ENCODE measurements around the gene DPT. TPM values are rescaled to one million over a fixed set of nuclear protein-coding genes. Genes with fewer than 3 reads are reported as not detected.
A peak's percentile ranks its signal among the peaks of the same experiment; 100 is the strongest.

DPT gene
- total RNA-seq, 4 donors from 2014 or later, result 0.34 to 65.8 (median 3.4) TPM

- no peak overlapping the region for H3K4me3 ChIP-seq
- H3K27ac ChIP-seq, result no peak overlapping the region
- peaks cover 0 to 7% (median 3%) of the 10 kb centered on the region in 3 donors for H3K4me1 ChIP-seq
- WGBS, 2 donors, result 77 to 83% methylated on average over 10 of the region's 10 CpGs
- DNase-seq, result no peak
- TF ChIP-seq, protein P1, sequence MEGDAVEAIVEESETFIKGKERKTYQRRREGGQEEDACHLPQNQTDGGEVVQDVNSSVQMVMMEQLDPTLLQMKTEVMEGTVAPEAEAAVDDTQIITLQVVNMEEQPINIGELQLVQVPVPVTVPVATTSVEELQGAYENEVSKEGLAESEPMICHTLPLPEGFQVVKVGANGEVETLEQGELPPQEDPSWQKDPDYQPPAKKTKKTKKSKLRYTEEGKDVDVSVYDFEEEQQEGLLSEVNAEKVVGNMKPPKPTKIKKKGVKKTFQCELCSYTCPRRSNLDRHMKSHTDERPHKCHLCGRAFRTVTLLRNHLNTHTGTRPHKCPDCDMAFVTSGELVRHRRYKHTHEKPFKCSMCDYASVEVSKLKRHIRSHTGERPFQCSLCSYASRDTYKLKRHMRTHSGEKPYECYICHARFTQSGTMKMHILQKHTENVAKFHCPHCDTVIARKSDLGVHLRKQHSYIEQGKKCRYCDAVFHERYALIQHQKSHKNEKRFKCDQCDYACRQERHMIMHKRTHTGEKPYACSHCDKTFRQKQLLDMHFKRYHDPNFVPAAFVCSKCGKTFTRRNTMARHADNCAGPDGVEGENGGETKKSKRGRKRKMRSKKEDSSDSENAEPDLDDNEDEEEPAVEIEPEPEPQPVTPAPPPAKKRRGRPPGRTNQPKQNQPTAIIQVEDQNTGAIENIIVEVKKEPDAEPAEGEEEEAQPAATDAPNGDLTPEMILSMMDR (IDR thresholded peaks at IDR 0.05), result no peak
- TF ChIP-seq POLR2A (IDR thresholded peaks at IDR 0.05), result no peak
- peaks cover 0 to 6% (median 0%) of the 10 kb centered on the region in 4 donors for H3K27me3 ChIP-seq
- no peaks in the 10 kb centered on the region for H3K36me3 ChIP-seq
- H3K9me3 ChIP-seq, result no peaks in the 10 kb centered on the region
- intact Hi-C loops (cut with DNase I), result no loop called here
These were observed 10.8 kb downstream of the DPT start for GRCh38 chr1:168717906-168718891.

DNA sequence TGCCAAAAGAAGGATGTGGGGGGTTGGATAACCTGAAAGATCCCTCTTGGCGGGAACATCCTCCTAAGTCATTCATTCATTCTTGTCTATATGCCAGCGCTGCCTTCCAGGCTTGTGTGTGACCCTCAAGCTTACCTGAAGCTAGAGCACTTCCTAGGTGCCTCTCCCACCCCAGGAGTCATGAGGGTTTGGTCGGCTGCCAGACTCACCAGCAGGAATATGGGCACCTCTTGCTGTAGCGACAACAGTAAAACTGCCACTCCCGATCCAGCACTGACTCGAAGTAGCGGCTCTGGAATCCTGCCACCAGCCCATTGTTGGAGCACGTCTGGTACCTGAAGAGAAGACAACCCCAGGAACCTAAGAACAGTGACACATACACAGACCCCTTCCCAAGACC is 15.0 kb downstream of the DPT start:
- WGBS, 2 donors, result 57 to 67% methylated on average over 6 to 8 of the region's 8 CpGs
- TF ChIP-seq, protein P1 (IDR thresholded peaks at IDR 0.05), result no peak
- TF ChIP-seq POLR2A (IDR thresholded peaks at IDR 0.05), result no peak

DNA sequence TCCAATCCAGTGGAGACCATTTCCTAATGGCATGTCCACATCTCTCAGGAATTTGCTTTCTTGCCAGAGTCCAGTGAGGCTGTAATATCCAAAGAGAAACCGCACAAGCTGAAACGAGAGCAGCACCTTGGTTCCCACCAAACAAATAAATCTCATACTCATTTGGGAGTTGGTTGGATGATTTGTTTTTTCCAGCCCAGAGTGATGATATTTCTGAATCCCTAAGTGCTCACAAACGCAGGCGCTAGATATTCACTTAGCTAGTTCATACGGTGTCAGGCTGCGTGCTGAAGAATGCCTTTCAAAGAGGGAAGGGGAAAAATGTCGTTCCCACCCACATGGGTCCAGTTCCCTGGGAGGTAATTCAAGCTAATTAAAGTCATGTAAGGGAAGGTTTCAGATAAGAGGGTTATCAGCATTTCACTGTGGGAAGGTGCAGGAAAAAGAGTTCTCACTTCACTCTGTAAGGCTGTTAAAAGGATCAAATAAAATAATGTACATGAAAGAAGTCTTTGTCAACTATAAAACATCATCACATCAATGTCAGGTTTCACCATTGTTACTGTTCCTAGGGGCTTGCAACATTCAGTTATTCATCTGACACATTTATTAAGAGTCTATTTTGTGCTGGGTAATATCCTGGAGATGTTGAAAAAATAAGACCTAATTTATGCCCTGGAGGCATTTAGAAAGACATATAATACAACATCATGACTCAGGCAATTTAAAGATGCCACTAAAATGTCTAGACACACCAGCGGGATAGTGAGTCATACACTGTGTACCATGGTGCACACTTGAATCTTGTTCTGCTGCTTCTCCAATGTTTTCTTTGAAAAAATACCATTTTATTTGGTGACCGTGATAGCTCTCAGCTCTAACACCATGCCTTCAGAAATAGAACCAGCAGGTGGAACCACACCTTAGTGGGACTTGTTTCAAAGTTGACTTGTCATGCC is 19.3 kb downstream of the DPT start:
- no peak for TF ChIP-seq POLR2A (IDR thresholded peaks at IDR 0.05)
- TF ChIP-seq, protein P1 (IDR thresholded peaks at IDR 0.05), result peak in 1 of 6 experiments; percentile 6
- peak overlapping the region in 3 of 4 donors; percentile 45 to 66 (median 55) for H3K27ac ChIP-seq
- no peak for DNase-seq

More for the DNA sequence above, 15.0 kb downstream of the DPT start:
- no peak for DNase-seq
- Histone ChIP-seq H3K36me3 (no peaks in the 10 kb centered on the region), H3K4me3 (no peak overlapping the region), H3K27me3 (no peaks in the 10 kb centered on the region), H3K9me3 (no peaks in the 10 kb centered on the region), H3K27ac (no peak overlapping the region), H3K4me1 (peaks cover 0 to 12% (median 6%) of the 10 kb centered on the region in 3 donors)
- intact Hi-C loops (cut with DNase I), result no loop called here

DNA sequence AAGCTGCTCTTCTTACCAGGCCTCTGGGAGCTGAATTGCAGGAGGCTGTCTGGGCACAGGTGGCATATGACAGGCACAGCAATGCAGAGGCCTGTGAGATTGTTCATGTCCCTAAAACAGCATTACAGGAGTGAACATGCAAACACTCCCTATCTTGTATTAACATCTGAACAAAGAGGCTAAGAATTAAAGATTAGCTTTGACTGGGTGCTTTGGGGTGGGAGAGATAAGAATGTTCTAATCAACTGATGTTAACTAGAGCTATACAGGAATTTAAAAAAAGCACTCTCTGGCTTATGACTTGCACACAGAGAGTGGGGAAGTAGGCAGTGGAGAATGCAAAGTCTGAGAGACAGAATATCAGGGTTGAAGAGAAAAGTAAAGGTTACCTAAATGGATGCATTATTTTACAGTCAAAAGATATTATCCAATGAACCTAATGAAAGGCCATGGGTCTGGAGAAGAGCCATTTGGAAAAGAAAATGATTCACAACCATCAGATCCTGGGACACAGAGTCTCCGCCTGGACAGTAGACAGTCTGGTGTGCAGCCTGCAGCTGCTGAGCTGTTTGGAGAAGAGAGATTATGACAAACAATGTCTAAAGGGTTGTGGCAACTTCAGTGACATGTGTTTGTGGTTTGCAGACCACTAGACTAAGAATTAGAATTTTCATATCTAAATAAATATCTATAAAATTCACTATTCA is 20.2 kb downstream of the DPT start:
- intact Hi-C loops (cut with DNase I), result no loop called here
- H3K4me1 ChIP-seq, result peaks cover 0 to 18% (median 6%) of the 10 kb centered on the region in 3 donors
- H3K27me3 ChIP-seq, result no peaks in the 10 kb centered on the region
- no peaks in the 10 kb centered on the region for H3K36me3 ChIP-seq
- no peak for DNase-seq
- H3K27ac ChIP-seq, result peak overlapping the region in 2 of 4 donors; percentile 10 to 19
- no peak for TF ChIP-seq POLR2A (IDR thresholded peaks at IDR 0.05)
- TF ChIP-seq, protein P1 (IDR thresholded peaks at IDR 0.05), result no peak
- WGBS, 2 donors, result 50 to 64% methylated on average over 1 of the region's 1 CpG
- no peaks in the 10 kb centered on the region for H3K9me3 ChIP-seq
- no peak overlapping the region for H3K4me3 ChIP-seq

More for the DNA sequence above, 19.3 kb downstream of the DPT start:
- no peaks in the 10 kb centered on the region for H3K36me3 ChIP-seq
- intact Hi-C loops (cut with DNase I), result no loop called here
- H3K9me3 ChIP-seq, result no peaks in the 10 kb centered on the region
- peaks cover 0 to 18% (median 6%) of the 10 kb centered on the region in 3 donors for H3K4me1 ChIP-seq
- no peak overlapping the region for H3K4me3 ChIP-seq
- H3K27me3 ChIP-seq, result no peaks in the 10 kb centered on the region
- WGBS, 2 donors, result 27 to 51% methylated on average over 9 of the region's 9 CpGs

All from esophagus squamous epithelium (tissue), 5 donors.